ENCODE data around the gene CALHM3.

GRCh38 chr10:103510046-103510685, 31.1 kb upstream of the CALHM3 start:
- no peak for TF ChIP-seq CTCF (IDR thresholded peaks at IDR 0.05; ENCODE audit: poor library complexity, severe bottlenecking)
- TF ChIP-seq REST (IDR thresholded peaks at IDR 0.05; ENCODE audit: borderline replicate concordance): no peak
- TF ChIP-seq POLR2AphosphoS5 (IDR thresholded peaks at IDR 0.05): no peak
- TF ChIP-seq MXI1 (conservative IDR thresholded peaks at IDR 0.05; ENCODE audit: poor library complexity, severe bottlenecking): no peak
- no peak for TF ChIP-seq EZH2 (IDR thresholded peaks at IDR 0.05; ENCODE audit: borderline replicate concordance, insufficient read depth, low read length, poor library complexity, severe bottlenecking)
